ENCODE results near the gene FBN1.

DNA sequence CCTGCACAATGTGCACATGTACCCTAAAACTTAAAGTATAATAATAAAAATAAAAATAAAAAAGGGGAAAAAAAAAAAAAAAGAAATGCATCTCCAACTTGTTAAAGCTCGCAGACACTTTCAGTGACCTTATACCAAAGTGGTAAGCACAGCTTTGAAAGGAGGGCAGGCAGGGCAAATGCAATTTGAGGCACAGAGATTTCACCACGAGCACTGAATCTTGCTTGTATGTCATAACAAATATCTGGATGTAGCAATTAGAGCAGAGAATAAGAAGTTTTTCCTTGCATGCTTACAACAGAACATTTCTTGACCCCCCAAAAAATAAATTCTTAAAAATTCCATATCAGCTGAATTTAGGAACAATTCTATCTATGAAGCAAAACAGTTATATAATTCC, 66.5 kb downstream of the FBN1 start:
- TF ChIP-seq CTCF (IDR thresholded peaks at IDR 0.05 in 2 of 3, conservative IDR thresholded peaks at IDR 0.05 in 1 of 3; ENCODE audit: control insufficient read depth in 2 of 3, extremely low read depth in 1 of 3, insufficient read depth in 1 of 3, low read depth in 3 of 3, low read length in 3 of 3) (no peak), EP300 (IDR thresholded peaks at IDR 0.05; ENCODE audit: borderline replicate concordance in 1 of 2, control insufficient read depth in 1 of 2, low read depth in 2 of 2, low read length in 2 of 2) (no peak), SRF (IDR thresholded peaks at IDR 0.05; ENCODE audit: low read depth in 2 of 2, low read length in 2 of 2) (no peak), SP1 (IDR thresholded peaks at IDR 0.05; ENCODE audit: low read depth, low read length) (no peak), EZH2 (IDR thresholded peaks at IDR 0.05; ENCODE audit: borderline replicate concordance, control insufficient read depth, low read depth, low read length) (no peak), ZNF274 (IDR thresholded peaks at IDR 0.05; ENCODE audit: insufficient read depth, insufficient read length) (no peak)
- TF ChIP-seq, protein P1, sequence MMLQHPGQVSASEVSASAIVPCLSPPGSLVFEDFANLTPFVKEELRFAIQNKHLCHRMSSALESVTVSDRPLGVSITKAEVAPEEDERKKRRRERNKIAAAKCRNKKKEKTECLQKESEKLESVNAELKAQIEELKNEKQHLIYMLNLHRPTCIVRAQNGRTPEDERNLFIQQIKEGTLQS (IDR thresholded peaks at IDR 0.05; ENCODE audit: borderline replicate concordance, extremely low read depth, low read depth, low read length), result no peak
- TF ChIP-seq, protein P2, sequence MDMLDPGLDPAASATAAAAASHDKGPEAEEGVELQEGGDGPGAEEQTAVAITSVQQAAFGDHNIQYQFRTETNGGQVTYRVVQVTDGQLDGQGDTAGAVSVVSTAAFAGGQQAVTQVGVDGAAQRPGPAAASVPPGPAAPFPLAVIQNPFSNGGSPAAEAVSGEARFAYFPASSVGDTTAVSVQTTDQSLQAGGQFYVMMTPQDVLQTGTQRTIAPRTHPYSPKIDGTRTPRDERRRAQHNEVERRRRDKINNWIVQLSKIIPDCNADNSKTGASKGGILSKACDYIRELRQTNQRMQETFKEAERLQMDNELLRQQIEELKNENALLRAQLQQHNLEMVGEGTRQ (IDR thresholded peaks at IDR 0.05; ENCODE audit: borderline replicate concordance, low read depth, low read length), result no peak
